GM12878 (cell line): ENCODE data around the gene OR2M2.

ENCODE experiments used
- CTCF ChIP-seq, 3 experiments: IDR thresholded peaks in 2 of 3; conservative IDR thresholded peaks in 1 of 3; 2 replicates each; pipeline ENCODE4 v1.5.1; 2011; ENCODE audit warnings: low read depth in 3 of 3, low read length in 3 of 3, mild to moderate bottlenecking in 3 of 3, control low read depth in 2 of 3, moderate library complexity in 2 of 3, inconsistent platforms in 1 of 3, mixed read lengths in 1 of 3; ENCODE audit not compliant: control insufficient read depth in 2 of 3, insufficient read depth in 1 of 3; ENCODE audit errors: extremely low read depth in 1 of 3
- EP300 ChIP-seq, 2 experiments: fragments of 150-350 bp in 1 of 2; IDR thresholded peaks; 2 replicates each; pipeline ENCODE4 v1.6.1; 2011 to 2012; ENCODE audit warnings: low read depth in 2 of 2, low read length in 2 of 2, borderline replicate concordance in 1 of 2, improper control_type of control experiment in 1 of 2, inconsistent platforms in 1 of 2; ENCODE audit not compliant: control insufficient read depth in 1 of 2
- HDAC2 ChIP-seq: fragments of 200-600 bp; sonication (generic); IDR thresholded peaks from 2 replicates; pipeline ENCODE4 v1.6.1; 2017
- POLR2AphosphoS5 ChIP-seq: IDR thresholded peaks from 2 replicates; pipeline ENCODE4 v1.6.1; 2011; ENCODE audit warnings: mild to moderate bottlenecking, low read length, inconsistent platforms
- REST ChIP-seq: IDR thresholded peaks from 2 replicates; pipeline ENCODE4 v1.6.1; 2012; ENCODE audit warnings: mild to moderate bottlenecking, low read depth, low read length
- ZBTB33 ChIP-seq: fragments of 450-650 bp; IDR thresholded peaks from 2 replicates; pipeline ENCODE4 v1.6.1; 2017; ENCODE audit warnings: mild to moderate bottlenecking
- ZSCAN29 ChIP-seq: fragments of 450-650 bp; IDR thresholded peaks from 2 replicates; pipeline ENCODE4 v1.6.1; 2017; ENCODE audit warnings: mild to moderate bottlenecking, moderate library complexity

- TF ChIP-seq ZSCAN29 (no peak), POLR2AphosphoS5 (no peak), ZBTB33 (no peak), CTCF (IDR thresholded peaks at IDR 0.05 in 2 of 3, conservative IDR thresholded peaks at IDR 0.05 in 1 of 3; ENCODE audit: control insufficient read depth in 2 of 3, extremely low read depth in 1 of 3, insufficient read depth in 1 of 3, low read depth in 3 of 3, low read length in 3 of 3) (no peak), EP300 (IDR thresholded peaks at IDR 0.05; ENCODE audit: borderline replicate concordance in 1 of 2, control insufficient read depth in 1 of 2, low read depth in 2 of 2, low read length in 2 of 2) (no peak), HDAC2 (no peak), REST (no peak)
These were observed 14.4 kb downstream of the OR2M2 start for GRCh38 chr1:248189026-248189425.
